NCI-H128 (cell line): ENCODE measurements around the gene CGB8.

Experiments
- DNase-seq: peaks from one replicate; lab custom pipeline; 2025; ENCODE audit not compliant: unreplicated experiment; lab: John Stamatoyannopoulos, UW

CGB8 gene

DNA sequence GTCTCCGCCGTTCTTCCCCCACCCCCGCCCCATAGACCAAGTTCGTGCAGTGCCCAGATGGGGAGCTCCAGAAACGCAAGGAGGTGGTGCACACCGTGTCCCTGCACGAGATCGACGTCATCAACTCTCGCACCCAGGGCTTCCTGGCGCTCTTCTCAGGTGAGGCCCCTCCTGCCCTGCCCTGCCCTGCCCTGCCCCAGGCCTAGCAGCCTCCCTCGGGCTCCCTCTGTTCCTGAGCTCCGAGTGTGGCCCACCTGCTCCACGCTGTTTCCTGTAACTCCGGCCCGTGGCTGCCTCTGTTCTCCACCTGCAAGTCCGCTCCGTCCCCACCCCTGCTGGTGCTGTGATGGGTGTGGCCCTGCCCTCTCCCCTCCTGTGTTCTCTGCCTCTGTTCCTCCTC, 38.5 kb downstream of the CGB8 start:
- DNase-seq, result no peak

DNA sequence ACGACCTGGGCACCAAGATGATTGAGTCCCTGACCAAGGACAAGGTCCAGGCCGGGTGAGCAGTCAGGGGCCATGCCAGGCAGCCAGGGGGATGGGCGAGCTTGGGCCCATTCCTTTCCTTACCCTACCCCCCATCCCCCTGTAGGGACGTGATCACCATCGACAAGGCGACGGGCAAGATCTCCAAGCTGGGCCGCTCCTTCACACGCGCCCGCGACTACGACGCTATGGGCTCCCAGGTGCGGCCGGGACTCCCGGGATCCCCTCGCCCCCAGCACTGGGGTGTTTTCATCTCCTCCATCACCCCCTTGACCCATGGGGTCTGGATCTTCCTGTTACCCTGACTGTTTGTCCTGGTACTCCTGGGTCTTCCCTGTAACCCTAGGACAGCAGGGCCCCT, 39.1 kb downstream of the CGB8 start:
- DNase-seq, result no peak

DNA sequence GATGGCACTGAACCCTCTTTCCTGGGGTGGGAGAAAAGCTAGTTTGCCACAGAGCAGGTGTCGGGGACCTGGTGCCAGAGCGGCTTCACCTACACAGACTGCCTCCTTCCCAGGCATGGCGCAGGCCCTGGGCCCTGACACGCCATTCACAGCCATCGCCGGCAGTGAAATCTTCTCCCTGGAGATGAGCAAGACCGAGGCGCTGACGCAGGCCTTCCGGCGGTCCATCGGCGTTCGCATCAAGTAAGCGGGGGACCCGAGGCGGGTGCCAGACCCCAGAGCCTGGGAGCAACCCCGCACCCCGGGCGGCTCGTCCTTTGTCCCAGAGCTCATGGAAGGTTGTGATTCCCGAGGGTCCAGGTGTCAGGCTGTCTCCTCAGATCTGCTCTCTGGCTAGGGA, 42.0 kb downstream of the CGB8 start:
- no peak for DNase-seq

DNA sequence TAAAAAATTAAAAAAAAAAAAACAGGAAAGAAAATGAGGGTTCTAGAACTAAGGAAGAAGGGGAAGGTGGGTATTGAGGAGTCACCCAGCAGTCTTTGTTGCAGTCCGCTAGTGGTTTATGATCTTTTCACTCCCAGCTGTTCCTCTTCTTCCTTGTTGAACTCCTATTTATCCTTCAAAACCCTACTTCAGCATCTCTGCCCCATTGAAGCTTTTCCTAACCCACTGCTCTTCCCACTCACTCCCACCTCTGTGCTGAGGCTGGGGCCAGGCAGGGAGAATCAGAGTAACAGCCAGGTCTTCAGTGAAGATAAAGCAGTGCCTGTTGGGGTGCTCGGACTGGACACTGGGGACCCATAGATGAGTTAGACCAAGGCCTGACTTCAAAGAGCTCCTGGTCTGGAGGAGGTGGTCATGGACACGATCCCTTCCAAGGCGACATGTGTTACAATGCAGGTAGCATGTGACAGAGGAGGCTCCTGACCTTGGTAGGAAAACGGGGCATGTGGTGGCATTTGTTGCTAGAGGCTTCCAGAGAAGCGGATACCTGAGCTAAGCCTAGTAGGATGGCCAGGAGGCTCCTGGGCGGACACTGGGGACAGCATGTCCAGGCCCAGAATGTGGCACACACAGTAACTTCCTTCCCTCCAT, 43.8 kb downstream of the CGB8 start:
- DNase-seq, result no peak

DNA sequence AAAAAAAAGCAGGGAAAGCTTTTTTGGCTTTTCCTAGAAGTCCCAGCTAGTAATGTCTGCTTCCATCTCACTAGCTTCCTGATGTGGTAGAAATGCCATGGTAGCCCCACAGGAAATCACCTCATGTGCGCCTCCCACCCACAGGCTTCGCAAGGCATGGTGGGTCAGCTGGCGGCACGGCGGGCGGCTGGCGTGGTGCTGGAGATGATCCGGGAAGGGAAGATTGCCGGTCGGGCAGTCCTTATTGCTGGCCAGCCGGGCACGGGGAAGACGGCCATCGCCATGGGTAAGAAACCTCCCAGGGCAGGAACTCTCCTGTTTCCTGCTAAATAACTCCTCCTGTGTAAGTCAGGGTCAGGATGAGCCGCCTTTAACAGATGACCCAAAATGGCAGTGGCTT, 44.8 kb downstream of the CGB8 start:
- DNase-seq, result no peak

DNA sequence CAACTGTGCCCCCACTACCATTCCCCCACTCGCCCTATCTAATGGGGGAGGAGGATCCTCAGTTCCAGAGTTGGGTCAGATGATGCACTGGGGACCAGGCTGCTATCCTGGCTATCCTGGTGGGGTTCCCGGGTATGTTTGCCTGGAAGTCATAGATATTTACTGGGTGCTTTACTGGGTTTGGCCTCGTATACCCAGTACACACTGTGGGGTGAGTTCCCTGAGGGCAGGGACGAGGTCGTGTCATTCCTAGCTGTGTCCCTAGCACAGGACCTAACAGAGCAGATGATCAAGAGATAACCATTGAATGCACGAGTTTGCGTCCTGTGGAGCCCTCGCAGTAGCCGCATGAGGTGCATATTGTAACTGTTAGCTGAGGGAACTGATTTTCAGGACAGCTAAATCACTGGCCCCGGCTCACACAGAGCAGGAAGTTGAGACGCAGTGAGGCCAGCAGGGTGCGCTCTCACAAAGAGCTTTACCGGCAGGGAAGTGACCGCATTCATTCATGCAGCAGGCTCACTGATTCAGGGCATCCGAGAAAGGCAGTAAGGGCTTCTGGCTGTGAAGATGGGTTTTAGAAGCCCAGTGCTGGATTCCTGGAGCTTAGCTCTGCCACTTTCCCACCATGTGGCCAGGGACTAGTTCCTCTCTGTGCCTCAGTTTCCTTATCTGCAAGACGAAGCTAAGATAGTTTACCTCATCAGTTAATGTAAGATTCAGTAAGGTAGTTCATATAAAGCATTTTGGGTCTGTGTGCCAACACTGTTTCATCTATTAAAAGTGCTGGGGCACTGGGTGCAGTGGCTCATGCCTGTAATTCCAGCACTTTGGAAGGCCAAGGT, 49.2 kb downstream of the CGB8 start:
- DNase-seq, result no peak

DNA sequence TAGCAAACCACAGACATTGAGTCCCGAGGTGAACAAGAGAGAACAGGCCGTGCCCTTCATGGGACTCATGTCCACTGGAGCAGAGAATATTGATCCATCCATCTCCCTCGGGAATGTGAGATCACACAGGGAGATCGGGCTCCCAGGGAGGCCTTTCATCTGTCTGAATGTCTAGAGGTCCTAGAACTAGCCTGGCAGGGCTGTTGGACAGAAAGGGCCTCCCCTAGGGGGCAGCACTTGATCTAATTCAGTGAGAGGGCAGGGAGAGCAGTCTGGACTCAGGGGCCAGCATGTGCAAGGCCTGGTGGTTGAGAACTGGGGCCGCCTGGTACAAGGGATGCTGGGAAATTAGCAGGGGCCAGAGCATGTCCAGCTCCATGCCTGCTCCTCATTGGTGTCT, 50.9 kb downstream of the CGB8 start:
- DNase-seq, result no peak
